Measurements from ENCODE around the gene SUCO. TPM values are rescaled to one million over a fixed set of nuclear protein-coding genes. Genes with fewer than 3 reads are reported as not detected.

The SUCO gene
- total and polyA plus RNA-seq, 2 donors (not counting 3 experiments of a cell fraction or from before 2014, with no cell fraction given): 5.1 to 27.2 TPM

GRCh38 chr1:172623748-172624147 lies 90.8 kb downstream of the SUCO start:
- BruUV-seq (replicated peaks): no TSS peak
- Histone ChIP-seq H2AFZ (ENCODE audit: low read depth, low read length) (no peak overlapping the region), H3K4me1 (ENCODE audit: control insufficient read depth, extremely low read depth, insufficient read depth, low read length) (no peaks in the 10 kb centered on the region), H3K4me2 (ENCODE audit: insufficient read depth, low read length) (no peak overlapping the region), H3K27ac (ENCODE audit: insufficient read depth, low read depth, low read length) (no peak overlapping the region), H3K9ac (replicated peaks; ENCODE audit: extremely low read depth, insufficient read depth, low read length) (no peak overlapping the region), H3K79me2 (ENCODE audit: control insufficient read depth, insufficient read depth, low read length) (no peaks in the 10 kb centered on the region), H3K36me3 (ENCODE audit: control insufficient read depth in 2 of 2, extremely low read depth in 1 of 2, insufficient read depth in 2 of 2, low read length in 2 of 2) (no peaks in the 10 kb centered on the region), H3K27me3 (ENCODE audit: control insufficient read depth in 2 of 2, insufficient read depth in 2 of 2, low read length in 2 of 2) (no peaks in the 10 kb centered on the region), H4K20me1 (replicated peaks; ENCODE audit: control insufficient read depth, extremely low read depth, insufficient read depth, low read length) (no peaks in the 10 kb centered on the region), H3K9me3 (replicated peaks; ENCODE audit: control insufficient read depth, insufficient read depth, low read length) (no peaks in the 10 kb centered on the region), H3K4me3 (replicated peaks in 1 of 3; ENCODE audit: insufficient read depth in 1 of 3, low read depth in 1 of 3, low read length in 3 of 3) (no peak overlapping the region), H3K9me1 (replicated peaks; ENCODE audit: control insufficient read depth, extremely low read depth, insufficient read depth, low read length) (no peaks in the 10 kb centered on the region)
- ChIA-PET POLR2A (no interaction called here), CTCF (no interaction called here)
- no peak for TF ChIP-seq JUN (IDR thresholded peaks at IDR 0.05; ENCODE audit: borderline replicate concordance, insufficient read depth, insufficient read length, low read depth)
- TF ChIP-seq POLR2AphosphoS5 (IDR thresholded peaks at IDR 0.05; ENCODE audit: insufficient read depth, low read depth, low read length): no peak
- no peak for TF ChIP-seq CTCF (IDR thresholded peaks at IDR 0.05; ENCODE audit: extremely low read depth in 1 of 2, insufficient read depth in 1 of 2, low read depth in 1 of 2, low read length in 2 of 2)
- no peak for TF ChIP-seq GATA2 (IDR thresholded peaks at IDR 0.05; ENCODE audit: insufficient read depth, insufficient read length, low read depth, low read length)
- no peak for TF ChIP-seq MYC (IDR thresholded peaks at IDR 0.05; ENCODE audit: low read depth, low read length)
- no peak for TF ChIP-seq MAX (IDR thresholded peaks at IDR 0.05; ENCODE audit: insufficient read depth, insufficient read length)
- no peak for TF ChIP-seq EZH2 (IDR thresholded peaks at IDR 0.05; ENCODE audit: borderline replicate concordance, low read depth, low read length, severe bottlenecking)
- no peak for TF ChIP-seq POLR2A (IDR thresholded peaks at IDR 0.05; ENCODE audit: low read depth, low read length)
- dilution Hi-C loops (cut with MboI; ENCODE audit: extremely low pct_ligation_motif_present, low sequenced_read_pairs) (no loop called here), intact Hi-C loops (cut with micrococcal nuclease) (no loop called here)
- DNase-seq (ENCODE audit: low read depth, low spot score) (no peak), FAIRE-seq (no peak)
